Thyroid gland (tissue), 4 donors: ENCODE data around the gene UBA52.

Experiments used
- CTCF ChIP-seq, 6 experiments: fragments of 200-600 bp in 3 of 6; fragments of 450-650 bp in 3 of 6; sonication (generic) in 3 of 6; IDR thresholded peaks; one replicate each; pipeline ENCODE4 v1.5.1; 2016 to 2019; ENCODE audit warnings: antibody characterized with exemption in 6 of 6, mild to moderate bottlenecking in 2 of 6, inconsistent platforms in 1 of 6, moderate library complexity in 1 of 6
- POLR2A ChIP-seq, 2 donors: fragments of 450-650 bp; IDR thresholded peaks; one replicate each; pipeline ENCODE4 v1.6.1; 2017; ENCODE audit warnings: antibody characterized with exemption in 2 of 2, mild to moderate bottlenecking in 2 of 2, moderate library complexity in 1 of 2

GRCh38 chr19:18617562-18617961 lies 45.9 kb downstream of the UBA52 start:
- TF ChIP-seq CTCF (IDR thresholded peaks at IDR 0.05), result no peak
- no peak for TF ChIP-seq POLR2A (IDR thresholded peaks at IDR 0.05)
